Kidney (tissue), 14 donors: ENCODE results near the gene CNTNAP1. TPM values are rescaled to one million over a fixed set of nuclear protein-coding genes. Genes with fewer than 3 reads are reported as not detected.

Experiments used
- DNase-seq, 5 donors: peaks; one replicate each; pipeline ENCODE4 v3.0.0-alpha.2; 2013 to 2020
- FAIRE-seq: peaks from 2 replicates; lab custom pipeline; 2012; peaks lifted over from hg19 to GRCh38; lab: Jason Lieb, UNC
- H3K27ac ChIP-seq, 2 donors: one replicate each; pipeline ENCODE4 v1.7.0; 2013; ENCODE audit warnings: low read depth in 2 of 2, low read length in 2 of 2, inconsistent platforms in 1 of 2
- H3K27me3 ChIP-seq: one replicate; pipeline ENCODE4 v1.7.1; 2013; ENCODE audit warnings: low read length, inconsistent platforms; ENCODE audit not compliant: control insufficient read depth, insufficient read depth
- H3K36me3 ChIP-seq, 3 donors: one replicate each; pipeline versions ENCODE4 v1.7.0 to v1.7.1; 2013; ENCODE audit warnings: low read length in 3 of 3, control low read depth in 1 of 3, inconsistent platforms in 1 of 3; ENCODE audit not compliant: insufficient read depth in 3 of 3, control insufficient read depth in 2 of 3
- H3K4me1 ChIP-seq, 3 donors: one replicate each; pipeline versions ENCODE4 v1.7.0 to v1.7.1; 2013; ENCODE audit warnings: low read length in 3 of 3, inconsistent platforms in 1 of 3, low read depth in 1 of 3; ENCODE audit not compliant: control insufficient read depth in 2 of 3, insufficient read depth in 2 of 3
- H3K4me3 ChIP-seq, 3 donors: one replicate each; pipeline versions ENCODE4 v1.7.0 to v1.8.1; 2013; ENCODE audit warnings: low read length in 3 of 3, control low read depth in 1 of 3, inconsistent platforms in 1 of 3
- H3K9ac ChIP-seq, 3 donors: one replicate each; pipeline versions ENCODE4 v1.7.0 to v1.7.1; 2013; ENCODE audit warnings: low read length in 3 of 3, control low read depth in 1 of 3, inconsistent platforms in 1 of 3
- H3K9me3 ChIP-seq, 3 donors: one replicate each; pipeline versions ENCODE4 v1.7.0 to v1.7.1; 2013; ENCODE audit warnings: low read length in 3 of 3, control low read depth in 1 of 3, inconsistent platforms in 1 of 3; ENCODE audit not compliant: control insufficient read depth in 2 of 3, insufficient read depth in 1 of 3
- CTCF ChIP-seq: IDR thresholded peaks from 3 replicates; pipeline ENCODE4 v1.5.1; 2012; ENCODE audit warnings: mild to moderate bottlenecking, moderate library complexity, borderline replicate concordance; ENCODE audit not compliant: insufficient read depth; ENCODE audit errors: extremely low read depth
- intact Hi-C: fragments of 100-400 bp; cut with DNase I; formaldehyde crosslinking; loops from one replicate; pipeline ENCODE4 v1.11.1; 2022
- polyA plus RNA-seq: library from polyadenylated mRNA; stranded (reverse); fragments of 350-450 nt; fragmentation: Illumina TruSeq; extraction: RNeasy Lipid Tissue Mini Kit (QIAGEN cat#74804); gene quantifications from one replicate; pipeline ENCODE4 v1.2.3, GENCODE V29; 2014; ENCODE audit warnings: low read depth, low replicate concordance; ENCODE audit not compliant: insufficient read depth
- total RNA-seq: library from RNA; stranded (reverse); fragmentation: NEBNext Ultra II Directional; extraction: Animal tissue kit (Norgen Biotek cat#: 25700); gene quantifications from one replicate; pipeline ENCODE4 v1.2.1, GENCODE V29; 2021
- donor health status: control.
- donor health status: control.
- donor health status: control.
- donor health status: control.
- donor health status: control.
- donor health status: DM: yes; HTN: yes; CAD: no.
- donor health status: Normal renal cell carcinoma (clear cell type).

CNTNAP1 gene
- total and polyA plus RNA-seq, 2 donors from 2014 or later = 1.4 to 9.1 TPM

GRCh38 chr17:42673885-42674754, 8.2 kb upstream of the CNTNAP1 start:
- H3K27me3 ChIP-seq = no peaks in the 10 kb centered on the region
- peak overlapping the region in 1 of 3 donors; percentile 69 for H3K9ac ChIP-seq

GRCh38 chr17:42674755-42675347, 7.5 kb upstream of the CNTNAP1 start:
- peak in 3 of 5 donors; percentile 53 to 78 (median 74) for DNase-seq
- H3K36me3 ChIP-seq = peaks cover 0 to 21% (median 4%) of the 10 kb centered on the region in 3 donors
- TF ChIP-seq CTCF = no peak
- no peak for FAIRE-seq
- peaks cover 0 to 25% (median 0%) of the 10 kb centered on the region in 3 donors for H3K4me1 ChIP-seq
- no peaks in the 10 kb centered on the region for H3K9me3 ChIP-seq
- no peaks in the 10 kb centered on the region for H3K27me3 ChIP-seq
- intact Hi-C loops = no loop called here
- H3K9ac ChIP-seq = peak overlapping the region in 1 of 3 donors; percentile 69
- peak overlapping the region; percentile 61 to 89 (median 73) for H3K4me3 ChIP-seq
- H3K27ac ChIP-seq = peak overlapping the region; percentile 13 to 54

More at GRCh38 chr17:42673885-42674754, 8.2 kb upstream of the CNTNAP1 start:
- peak overlapping the region in 2 of 3 donors; percentile 20 to 39 for H3K4me3 ChIP-seq
- peak in 3 of 5 donors; percentile 72 to 92 (median 80) for DNase-seq
- no peak for FAIRE-seq
- H3K27ac ChIP-seq = peak overlapping the region; percentile 13 to 65
- H3K36me3 ChIP-seq = peaks cover 0 to 26% (median 4%) of the 10 kb centered on the region in 3 donors
- no peaks in the 10 kb centered on the region for H3K9me3 ChIP-seq
- intact Hi-C loops = no loop called here
- peaks cover 0 to 20% (median 0%) of the 10 kb centered on the region in 3 donors for H3K4me1 ChIP-seq
- TF ChIP-seq CTCF = no peak

- TF ChIP-seq CTCF = no peak
- peaks cover 0 to 21% (median 4%) of the 10 kb centered on the region in 3 donors for H3K36me3 ChIP-seq
- H3K4me1 ChIP-seq = peaks cover 0 to 31% (median 0%) of the 10 kb centered on the region in 3 donors
- no peaks in the 10 kb centered on the region for H3K9me3 ChIP-seq
- FAIRE-seq (no peak), DNase-seq (peak in 3 of 5 donors; percentile 42 to 81 (median 72))
- H3K4me3 ChIP-seq = peak overlapping the region; percentile 73 to 89 (median 86)
- peak overlapping the region in 2 of 3 donors; percentile 63 to 82 for H3K9ac ChIP-seq
- H3K27ac ChIP-seq = peak overlapping the region; percentile 76 to 87
- H3K27me3 ChIP-seq = no peaks in the 10 kb centered on the region
- intact Hi-C loops = no loop called here
These were observed 6.9 kb upstream of the CNTNAP1 start for GRCh38 chr17:42675348-42675964.
